Astrocyte of the spinal cord (primary cell): Measurements from ENCODE around the gene ZNF92.
A peak's percentile ranks its signal among the peaks of the same experiment; 100 is the strongest.
"Not testable (repeated sequence)": the region's sequence is repeated elsewhere in the genome, so short reads cannot be mapped to it uniquely, and the experiment has no call there.

Experiments
- DNase-seq: peaks from one replicate; pipeline ENCODE4 v3.0.0; 2011; ENCODE audit warnings: low read depth, low spot score
- H3K4me3 ChIP-seq: 2 replicates; pipeline ENCODE4 v1.5.1; 2011; ENCODE audit warnings: low read depth, mild to moderate bottlenecking, low read length, moderate library complexity
- CTCF ChIP-seq: IDR thresholded peaks from 2 replicates; pipeline ENCODE4 v1.5.1; 2012; ENCODE audit warnings: low read depth, mild to moderate bottlenecking, low read length, inconsistent platforms
- in situ Hi-C: cut with HindIII; loops from 2 replicates; pipeline ENCODE4 v1.10.0; 2017; ENCODE audit warnings: low sequenced_read_pairs

ZNF92 gene

GRCh38 chr7:65390588-65390987, 16.9 kb downstream of the ZNF92 start:
- no peak for DNase-seq
- no peak overlapping the region for H3K4me3 ChIP-seq
- in situ Hi-C loops: no loop called here
- TF ChIP-seq CTCF: no peak

GRCh38 chr7:65397730-65398142, 24.1 kb downstream of the ZNF92 start:
- no peak overlapping the region for H3K4me3 ChIP-seq
- DNase-seq: peak; percentile 66
- in situ Hi-C loops: no loop called here
- TF ChIP-seq CTCF: peak; percentile 22

- DNase-seq, in situ Hi-C loops, H3K4me3 ChIP-seq: not testable (repeated sequence)
These were observed 25.0 kb downstream of the ZNF92 start for GRCh38 chr7:65398671-65399070.

GRCh38 chr7:65399101-65399500, 25.4 kb downstream of the ZNF92 start:
- DNase-seq, H3K4me3 ChIP-seq, in situ Hi-C loops: not testable (repeated sequence)

GRCh38 chr7:65404020-65404419, 30.4 kb downstream of the ZNF92 start:
- TF ChIP-seq CTCF: no peak
- no peak for DNase-seq
- in situ Hi-C loops: no loop called here
- no peak overlapping the region for H3K4me3 ChIP-seq

- H3K4me3 ChIP-seq, DNase-seq, in situ Hi-C loops: not testable (repeated sequence)
These were observed 33.1 kb downstream of the ZNF92 start for GRCh38 chr7:65406706-65407105.

- TF ChIP-seq CTCF: no peak
- in situ Hi-C loops: no loop called here
- DNase-seq: no peak
- no peak overlapping the region for H3K4me3 ChIP-seq
These were observed 35.7 kb downstream of the ZNF92 start for GRCh38 chr7:65409363-65409762.

- in situ Hi-C loops: no loop called here
- no peak for TF ChIP-seq CTCF
- no peak overlapping the region for H3K4me3 ChIP-seq
- no peak for DNase-seq
These were observed 37.6 kb downstream of the ZNF92 start for GRCh38 chr7:65411249-65411648.
